ENCODE results near the gene MRPS18A. TPM values are rescaled to one million over a fixed set of nuclear protein-coding genes. Genes with fewer than 3 reads are reported as not detected.

The MRPS18A gene
- total RNA-seq, 1 donor from 2014 or later = 56.4 TPM

- TF ChIP-seq CTCF (conservative IDR thresholded peaks at IDR 0.05; ENCODE audit: low read depth, low read length) = no peak
- no peak overlapping the region for H3K4me3 ChIP-seq (ENCODE audit: low read depth, low read length)
- no peak for DNase-seq (ENCODE audit: low read depth)
Observed at GRCh38 chr6:43678341-43678740, 9.2 kb downstream of the MRPS18A start.

GRCh38 chr6:43677759-43678158 is 9.8 kb downstream of the MRPS18A start:
- TF ChIP-seq CTCF (conservative IDR thresholded peaks at IDR 0.05; ENCODE audit: low read depth, low read length) = no peak
- no peak overlapping the region for H3K4me3 ChIP-seq (ENCODE audit: low read depth, low read length)
- no peak for DNase-seq (ENCODE audit: low read depth)

DNA sequence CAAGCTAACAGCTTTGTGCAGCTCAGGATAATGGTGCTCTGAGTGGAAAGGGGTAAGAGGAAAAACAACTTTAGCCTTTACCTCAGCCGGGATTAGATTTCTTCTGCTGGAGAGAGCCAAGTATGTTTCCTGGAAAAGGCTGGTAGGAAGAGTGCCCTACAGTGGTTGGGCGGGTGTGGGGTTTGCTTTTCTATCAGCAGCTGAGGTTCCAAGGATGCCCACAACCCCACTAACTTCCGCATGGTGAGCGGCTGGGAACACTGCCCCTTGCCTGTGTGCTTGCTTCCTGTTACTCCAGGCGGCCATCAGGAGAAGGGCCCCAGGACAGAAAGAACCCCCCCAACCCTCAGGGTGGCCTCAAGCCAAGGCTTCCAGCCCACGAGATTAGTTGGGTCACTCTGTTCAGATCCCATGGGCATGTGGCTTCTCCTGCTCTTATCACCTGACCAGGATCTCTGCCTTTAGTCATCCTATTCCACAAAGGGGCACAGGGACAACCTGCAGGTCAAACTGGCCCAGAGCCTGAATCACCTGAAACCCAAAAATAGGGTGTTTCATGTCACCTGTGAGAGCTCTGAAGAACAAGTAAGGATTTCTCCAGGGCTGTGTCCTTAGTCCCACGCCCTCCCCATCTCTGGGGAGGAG is 10.5 kb downstream of the MRPS18A start:
- DNase-seq (ENCODE audit: low read depth) = no peak
- H3K4me3 ChIP-seq (ENCODE audit: low read depth, low read length) = no peak overlapping the region
- no peak for TF ChIP-seq CTCF (conservative IDR thresholded peaks at IDR 0.05; ENCODE audit: low read depth, low read length)

DNA sequence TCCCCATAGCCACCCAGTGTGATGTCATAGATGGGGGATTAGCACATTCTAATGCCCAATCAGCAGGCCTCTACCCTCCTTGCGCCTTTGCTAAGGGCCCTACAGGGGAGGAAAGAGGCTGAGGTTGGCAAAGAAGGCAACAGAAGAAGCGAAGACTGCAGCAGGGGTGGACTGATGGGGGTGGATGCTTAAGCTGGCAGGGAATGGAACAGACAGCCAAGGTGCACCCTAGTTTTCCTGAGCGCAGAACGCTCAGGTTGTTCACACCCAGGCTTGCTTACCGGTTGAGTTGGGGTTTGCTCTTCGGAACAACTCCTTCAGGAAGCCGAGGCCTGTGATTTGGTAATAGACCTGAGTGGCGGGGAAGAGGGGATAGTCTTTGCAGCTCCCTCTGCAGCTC is 12.7 kb downstream of the MRPS18A start:
- no peak for TF ChIP-seq CTCF (conservative IDR thresholded peaks at IDR 0.05; ENCODE audit: low read depth, low read length)
- no peak overlapping the region for H3K4me3 ChIP-seq (ENCODE audit: low read depth, low read length)

GRCh38 chr6:43674291-43674690 is 13.3 kb downstream of the MRPS18A start:
- H3K4me3 ChIP-seq (ENCODE audit: low read depth, low read length) = no peak overlapping the region
- no peak for DNase-seq (ENCODE audit: low read depth)
- no peak for TF ChIP-seq CTCF (conservative IDR thresholded peaks at IDR 0.05; ENCODE audit: low read depth, low read length)

More for the DNA sequence above, 12.7 kb downstream of the MRPS18A start:
- DNase-seq (ENCODE audit: low read depth) = no peak

GRCh38 chr6:43673444-43674084 is 14.0 kb downstream of the MRPS18A start:
- TF ChIP-seq CTCF (conservative IDR thresholded peaks at IDR 0.05; ENCODE audit: low read depth, low read length) = no peak
- H3K4me3 ChIP-seq (ENCODE audit: low read depth, low read length) = no peak overlapping the region
- DNase-seq (ENCODE audit: low read depth) = no peak
